Posterior cingulate gyrus (tissue), 11 donors: Measurements from ENCODE around the gene HOXD10.

Source experiments
- DNase-seq, 10 donors: peaks; one replicate each; pipeline versions ENCODE4 v3.0.0 to v3.0.0-alpha.2; 2020 to 2021; ENCODE audit warnings: mixed read lengths in 3 of 10
- intact Hi-C: fragments of 100-400 bp; cut with DNase I; formaldehyde crosslinking; loops from one replicate; pipeline ENCODE4 v1.15.1; 2023

Gene HOXD10

DNA sequence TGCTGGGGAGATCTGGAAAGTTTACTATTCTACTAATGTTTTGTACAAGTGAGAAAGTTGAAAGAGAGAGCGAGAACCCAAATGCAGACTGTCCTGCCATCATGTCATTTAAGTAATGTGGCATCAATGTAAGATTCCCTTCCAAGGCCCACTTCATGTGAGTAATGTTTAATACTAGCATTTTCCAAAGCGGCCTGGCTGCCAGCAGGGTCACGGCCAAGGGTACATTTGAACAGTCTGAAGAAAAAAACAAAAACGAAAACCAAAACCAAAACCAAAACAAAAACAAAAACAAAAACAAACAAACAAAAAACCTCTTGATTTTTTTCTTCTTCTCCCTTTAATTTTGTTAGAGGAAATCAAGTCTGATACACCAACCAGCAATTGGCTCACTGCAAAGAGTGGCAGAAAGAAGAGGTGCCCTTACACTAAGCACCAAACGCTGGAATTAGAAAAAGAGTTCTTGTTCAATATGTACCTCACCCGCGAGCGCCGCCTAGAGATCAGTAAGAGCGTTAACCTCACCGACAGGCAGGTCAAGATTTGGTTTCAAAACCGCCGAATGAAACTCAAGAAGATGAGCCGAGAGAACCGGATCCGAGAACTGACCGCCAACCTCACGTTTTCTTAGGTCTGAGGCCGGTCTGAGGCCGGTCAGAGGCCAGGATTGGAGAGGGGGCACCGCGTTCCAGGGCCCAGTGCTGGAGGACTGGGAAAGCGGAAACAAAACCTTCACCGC lies 2.2 kb downstream of the HOXD10 start:
- intact Hi-C loops, result no loop called here
- DNase-seq, result no peak

GRCh38 chr2:176120364-176121189 lies 4.0 kb downstream of the HOXD10 start:
- intact Hi-C loops, result loop anchor here (5.0 kb wide), 1 partner anchor 1773 kb away; no protein-coding TSS in a partner anchor
- DNase-seq, result peak in 1 of 10 donors; percentile 22

DNA sequence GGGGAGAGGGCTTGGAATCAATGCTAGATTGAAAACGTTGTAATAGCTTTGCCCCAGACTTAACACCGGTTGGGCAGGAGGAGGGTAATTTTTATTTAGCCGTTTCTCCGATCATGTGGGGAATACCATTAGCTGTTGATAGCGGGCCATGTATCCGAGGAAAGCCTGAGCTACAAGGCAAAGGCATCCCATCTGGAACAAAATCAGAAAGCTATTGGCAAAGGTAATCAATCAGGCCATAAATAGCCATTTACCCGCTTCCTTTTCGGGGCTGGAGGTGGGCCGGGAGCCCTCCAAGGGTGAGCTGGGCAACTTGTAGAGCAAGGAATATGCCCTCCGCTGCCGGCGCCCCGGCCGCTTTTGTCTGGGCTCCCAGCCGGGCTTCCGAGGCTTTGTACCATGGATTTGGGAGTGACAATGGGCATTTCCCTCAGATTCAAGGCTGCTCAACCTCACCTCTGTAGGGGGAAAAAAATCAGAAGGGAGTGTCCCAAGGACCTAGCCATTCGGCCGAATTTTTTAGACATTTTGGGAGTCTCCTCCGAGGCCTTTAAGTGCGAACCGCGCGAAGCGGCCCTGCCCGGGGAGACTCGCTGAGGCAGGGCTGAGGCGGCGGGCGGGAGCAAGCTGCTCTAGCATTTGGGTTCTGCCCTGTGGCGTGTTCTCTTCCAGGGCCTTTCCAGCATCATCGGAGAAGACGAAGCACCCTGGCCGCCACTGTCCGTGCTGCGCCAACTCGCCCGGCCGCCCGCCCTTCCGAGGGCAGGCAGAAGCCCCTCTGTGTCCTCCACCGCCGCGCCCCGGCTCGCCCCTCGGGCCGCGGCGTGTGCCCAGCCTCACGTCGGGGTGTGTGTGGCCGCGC lies 4.8 kb downstream of the HOXD10 start:
- intact Hi-C loops, result loop anchor here (5.0 kb wide), 1 partner anchor 1774 kb away; no protein-coding TSS in a partner anchor
- DNase-seq, result peak in 1 of 10 donors; percentile 59

DNA sequence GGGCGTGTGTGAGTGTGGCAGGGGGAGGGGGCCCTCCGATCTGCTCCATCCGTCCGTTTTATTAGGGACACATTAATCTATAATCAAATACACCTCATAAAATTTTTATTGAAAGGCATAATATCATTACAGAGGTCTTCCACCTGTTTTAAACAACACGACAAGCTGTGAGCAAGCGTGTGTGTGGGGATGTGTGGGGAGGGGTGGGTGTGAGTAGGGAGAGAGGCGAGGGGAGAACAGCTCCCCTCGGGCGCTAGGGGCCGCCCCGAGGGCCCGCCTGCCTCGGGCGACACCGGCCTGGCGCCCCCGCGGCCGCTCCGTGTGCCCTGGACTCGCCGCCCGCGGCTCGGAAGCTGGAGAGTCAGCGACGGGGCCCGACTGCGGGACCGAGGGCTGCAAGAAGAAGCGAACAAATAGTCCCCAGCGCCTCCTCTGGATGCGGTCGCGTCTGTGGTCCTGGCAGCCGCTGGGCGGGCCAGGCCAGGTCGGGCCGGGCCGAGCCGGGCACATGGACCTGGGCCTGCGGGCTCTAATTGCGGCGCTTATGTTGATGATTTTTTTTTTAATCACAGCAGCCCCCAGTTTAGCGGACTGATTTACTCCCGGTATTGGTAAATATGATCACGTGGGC lies 5.6 kb downstream of the HOXD10 start:
- intact Hi-C loops, result loop anchor here (5.0 kb wide), 1 partner anchor 1775 kb away; no protein-coding TSS in a partner anchor
- no peak for DNase-seq

DNA sequence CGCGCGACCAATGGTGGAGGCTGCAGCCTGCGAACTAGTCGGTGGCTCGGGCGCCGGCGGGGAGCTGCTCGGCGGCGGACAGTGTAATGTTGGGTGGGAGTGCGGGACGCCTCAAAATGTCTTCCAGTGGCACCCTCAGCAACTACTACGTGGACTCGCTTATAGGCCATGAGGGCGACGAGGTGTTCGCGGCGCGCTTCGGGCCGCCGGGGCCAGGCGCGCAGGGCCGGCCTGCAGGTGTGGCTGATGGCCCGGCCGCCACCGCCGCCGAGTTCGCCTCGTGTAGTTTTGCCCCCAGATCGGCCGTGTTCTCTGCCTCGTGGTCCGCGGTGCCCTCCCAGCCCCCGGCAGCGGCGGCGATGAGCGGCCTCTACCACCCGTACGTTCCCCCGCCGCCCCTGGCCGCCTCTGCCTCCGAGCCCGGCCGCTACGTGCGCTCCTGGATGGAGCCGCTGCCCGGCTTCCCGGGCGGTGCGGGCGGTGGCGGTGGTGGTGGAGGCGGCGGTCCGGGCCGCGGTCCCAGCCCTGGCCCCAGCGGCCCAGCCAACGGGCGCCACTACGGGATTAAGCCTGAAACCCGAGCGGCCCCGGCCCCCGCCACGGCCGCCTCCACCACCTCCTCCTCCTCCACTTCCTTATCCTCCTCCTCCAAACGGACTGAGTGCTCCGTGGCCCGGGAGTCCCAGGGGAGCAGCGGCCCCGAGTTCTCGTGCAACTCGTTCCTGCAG lies 6.3 kb downstream of the HOXD10 start, which contains the start of gene HOXD9:
Gene HOXD9, plus strand, starts transcription at position 37 of the 728 bp plus-strand sequence. Its CDS starts 50 bp downstream, at position 87.
- intact Hi-C loops, result loop anchor here (5.0 kb wide), 1 partner anchor 1776 kb away; no protein-coding TSS in a partner anchor
- peak in 1 of 10 donors; percentile 77 for DNase-seq

- DNase-seq, result peak in 1 of 10 donors; percentile 53
- intact Hi-C loops, result loop anchor here (5.0 kb wide), 1 partner anchor 1776 kb away; no protein-coding TSS in a partner anchor
Observed at GRCh38 chr2:176123411-176124109, 7.0 kb downstream of the HOXD10 start.

GRCh38 chr2:176124110-176124946 lies 7.8 kb downstream of the HOXD10 start:
- intact Hi-C loops, result loop anchor here (5.0 kb wide), 1 partner anchor 1777 kb away; no protein-coding TSS in a partner anchor
- peak in 1 of 10 donors; percentile 30 for DNase-seq

GRCh38 chr2:176124947-176125771 lies 8.6 kb downstream of the HOXD10 start:
- peak in 1 of 10 donors; percentile 52 for DNase-seq
- intact Hi-C loops, result loop anchor here (5.0 kb wide), 4 partner anchors 512 to 1778 kb away; no protein-coding TSS in a partner anchor

- intact Hi-C loops, result loop anchor here (2.0 to 5.0 kb wide), 4 partner anchors 512 to 1022 kb away; no protein-coding TSS in a partner anchor
- peak in 1 of 10 donors; percentile 62 for DNase-seq
Observed at GRCh38 chr2:176125772-176126054, 9.1 kb downstream of the HOXD10 start.

GRCh38 chr2:176126929-176127773 lies 10.6 kb downstream of the HOXD10 start:
- intact Hi-C loops, result loop anchor here (2.0 to 5.0 kb wide), 4 partner anchors 510 to 1020 kb away; no protein-coding TSS in a partner anchor
- peak in 7 of 10 donors; percentile 55 to 92 (median 77) for DNase-seq

DNA sequence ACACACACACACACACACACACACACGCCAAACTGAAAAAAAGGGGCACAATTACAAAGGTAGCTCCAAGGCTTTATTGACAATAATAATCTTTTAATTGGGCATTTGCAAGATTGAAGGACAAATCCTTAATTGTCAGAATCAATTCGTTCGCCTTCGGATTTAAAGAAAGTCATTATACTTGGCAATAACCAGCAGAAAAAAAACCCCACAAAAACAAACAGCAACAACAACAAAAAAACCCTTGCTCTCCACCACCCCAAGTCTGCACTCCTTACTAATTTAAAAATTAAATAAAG lies 11.1 kb downstream of the HOXD10 start:
- DNase-seq, result no peak
- intact Hi-C loops, result loop anchor here (2.0 to 5.0 kb wide), 4 partner anchors 510 to 1020 kb away; no protein-coding TSS in a partner anchor

- intact Hi-C loops, result loop anchor here (5.0 kb wide), 3 partner anchors 509 to 1019 kb away; no protein-coding TSS in a partner anchor
- DNase-seq, result peak in 1 of 10 donors; percentile 62
Observed at GRCh38 chr2:176128172-176128981, 11.8 kb downstream of the HOXD10 start.

DNA sequence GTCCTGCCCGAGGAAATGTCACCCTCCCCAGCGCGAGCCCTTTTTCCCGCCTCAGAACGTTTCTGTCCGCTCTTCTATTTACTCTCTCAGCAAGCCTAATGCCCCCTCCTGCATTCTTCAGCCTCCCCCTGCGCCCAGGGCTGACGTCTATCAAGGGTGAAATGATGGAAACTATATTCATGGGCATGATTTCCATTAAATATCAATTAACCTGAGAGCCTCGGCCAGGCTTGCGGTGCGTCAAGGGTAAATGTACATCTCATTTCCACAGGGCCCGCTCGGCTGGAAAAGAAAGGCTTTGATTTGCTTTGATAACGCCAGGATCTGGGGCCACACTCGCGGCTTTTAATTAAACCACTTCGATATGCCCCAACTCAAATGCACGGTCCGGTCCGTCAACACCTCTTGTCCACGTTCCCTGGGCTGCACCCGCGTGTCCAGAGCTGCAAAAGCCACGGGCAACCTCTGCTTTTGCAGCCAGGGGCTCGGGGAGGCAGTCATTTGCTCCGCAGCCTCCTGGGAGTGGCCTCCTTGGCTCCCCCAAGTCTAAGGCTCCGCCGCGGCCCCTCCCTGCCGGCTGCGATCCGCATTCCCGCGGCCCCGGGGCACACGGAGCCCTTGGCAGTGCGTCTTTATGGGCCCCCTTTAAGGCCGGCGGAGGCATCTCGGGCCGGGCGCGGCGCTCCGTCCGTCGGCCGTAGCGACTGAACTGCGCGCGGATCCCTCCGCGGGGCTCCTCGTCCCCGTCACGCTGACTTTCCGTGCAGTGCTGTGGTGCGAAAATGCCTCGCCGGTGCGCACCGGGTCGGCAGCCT lies 12.6 kb downstream of the HOXD10 start, which contains the start of gene HOXD8:
Gene HOXD8, plus strand, starts transcription at position 724 of the 815 bp plus-strand sequence. CDS start 662 bp downstream, outside the sequence.
- peak in 1 of 10 donors; percentile 68 for DNase-seq
- intact Hi-C loops, result loop anchor here (5.0 kb wide), 3 partner anchors 508 to 1018 kb away; no protein-coding TSS in a partner anchor

- no peak for DNase-seq
- intact Hi-C loops, result loop anchor here (5.0 kb wide), 3 partner anchors 508 to 1018 kb away; no protein-coding TSS in a partner anchor
Observed at GRCh38 chr2:176129813-176130146, 13.2 kb downstream of the HOXD10 start.
